ENCODE data around the gene PDZRN3.

DNA sequence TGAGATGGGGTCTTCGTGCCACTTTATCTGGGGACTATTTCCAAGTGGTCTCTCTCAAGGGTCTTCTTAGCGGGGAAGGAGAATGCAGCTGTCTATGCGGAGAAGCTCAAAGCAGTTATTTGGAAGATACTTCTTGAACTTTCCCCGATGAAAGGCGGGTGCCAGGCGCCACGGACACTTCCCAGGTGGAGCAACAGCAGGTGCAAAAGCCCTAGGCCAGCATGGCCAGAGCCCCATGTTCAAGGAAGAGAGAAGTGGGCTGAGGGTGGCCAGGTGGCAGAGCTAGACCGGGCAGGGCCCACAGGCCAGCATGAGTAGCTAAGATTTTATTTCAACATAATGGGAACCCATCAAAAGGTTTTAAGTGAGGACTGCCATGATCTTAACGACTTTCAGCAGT is 232.8 kb downstream of the PDZRN3 start:
- TF ChIP-seq LEF1 (IDR thresholded peaks at IDR 0.05; ENCODE audit: borderline replicate concordance) (no peak), FOXA1 (IDR thresholded peaks at IDR 0.05) (no peak), ELF4 (IDR thresholded peaks at IDR 0.05) (no peak), FOXM1 (IDR thresholded peaks at IDR 0.05; ENCODE audit: borderline replicate concordance) (no peak), ARNT (IDR thresholded peaks at IDR 0.05) (no peak), BHLHE40 (IDR thresholded peaks at IDR 0.05; ENCODE audit: borderline replicate concordance) (no peak), SP1 (IDR thresholded peaks at IDR 0.05) (no peak), ZNF384 (IDR thresholded peaks at IDR 0.05) (no peak), TARDBP (IDR thresholded peaks at IDR 0.05) (no peak)
